ENCODE measurements around the gene FBH1.
"Not testable (repeated sequence)": the region's sequence is repeated elsewhere in the genome, so short reads cannot be mapped to it uniquely, and the experiment has no call there.

DNA sequence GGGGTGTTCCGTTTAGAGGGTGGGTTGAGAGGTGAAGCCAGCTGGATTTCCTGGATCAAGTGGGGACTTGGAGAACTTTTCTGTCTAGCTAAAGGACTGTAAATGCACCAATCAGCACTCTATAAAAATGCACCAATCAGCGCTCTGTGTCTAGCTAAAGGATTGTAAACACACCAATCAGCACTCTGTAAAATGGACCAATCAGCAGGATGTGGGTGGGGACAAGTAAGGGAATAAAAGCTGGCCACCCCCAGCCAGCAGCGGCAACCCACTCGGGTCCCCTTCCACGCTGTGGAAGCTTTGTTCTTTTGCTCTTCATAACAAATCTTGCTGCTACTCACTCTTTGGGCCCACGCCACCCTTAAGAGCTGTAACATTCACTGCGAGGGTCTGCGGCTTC, 21.7 kb upstream of the FBH1 start:
- TF ChIP-seq CTCF (conservative IDR thresholded peaks at IDR 0.05; ENCODE audit: low read depth, low read length); EZH2 (IDR thresholded peaks at IDR 0.05; ENCODE audit: low read length, unreplicated experiment); EZH2phosphoT487 (IDR thresholded peaks at IDR 0.05; ENCODE audit: borderline replicate concordance, low read length): not testable (repeated sequence)
